Measurements from ENCODE around the gene STK4. TPM values are rescaled to one million over a fixed set of nuclear protein-coding genes. Genes with fewer than 3 reads are reported as not detected.

Gene STK4
- total RNA-seq, 4 donors from 2014 or later, result 27.7 to 128 (median 42.9) TPM

DNA sequence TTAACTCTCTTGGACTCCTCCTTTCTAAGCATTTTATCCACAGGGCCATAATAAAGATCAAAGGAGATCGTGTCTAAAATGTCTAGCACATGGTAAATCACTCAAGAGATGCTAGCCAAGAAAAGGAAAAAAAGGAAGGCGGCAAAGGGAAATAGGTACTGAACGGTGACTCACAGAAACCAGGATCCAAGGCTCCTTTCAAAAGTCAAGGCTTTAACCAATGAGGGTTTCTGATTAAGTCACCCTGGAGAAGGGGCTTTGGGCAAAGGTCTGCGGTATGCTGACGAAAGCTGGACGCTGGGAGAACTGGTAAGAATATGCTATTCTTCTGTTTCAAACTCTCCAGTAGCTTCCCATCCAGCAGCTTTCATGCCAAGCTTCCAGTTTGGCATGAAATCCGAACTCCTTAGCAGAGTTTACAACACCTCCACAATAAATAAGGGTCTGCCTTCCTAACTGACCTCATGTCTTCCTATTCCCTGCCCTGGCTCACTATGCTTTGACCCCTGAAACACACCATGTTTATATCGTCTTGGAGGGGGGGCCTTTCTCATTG lies 7.2 kb upstream of the STK4 start:
- peak in 1 of 3 donors; percentile 25 for DNase-seq
- no peaks in the 10 kb centered on the region for H3K9me3 ChIP-seq
- peak overlapping the region in 3 of 4 donors; percentile 61 to 91 (median 79) for H3K27ac ChIP-seq
- peaks cover 0 to 21% (median 0%) of the 10 kb centered on the region in 3 donors for H3K36me3 ChIP-seq
- peaks cover 0 to 14% (median 2%) of the 10 kb centered on the region in 4 donors for H3K4me1 ChIP-seq
- H3K4me3 ChIP-seq, result peak overlapping the region; percentile 76 to 89 (median 79)
- no peak for TF ChIP-seq POLR2A (IDR thresholded peaks at IDR 0.05)
- TF ChIP-seq, protein P1, sequence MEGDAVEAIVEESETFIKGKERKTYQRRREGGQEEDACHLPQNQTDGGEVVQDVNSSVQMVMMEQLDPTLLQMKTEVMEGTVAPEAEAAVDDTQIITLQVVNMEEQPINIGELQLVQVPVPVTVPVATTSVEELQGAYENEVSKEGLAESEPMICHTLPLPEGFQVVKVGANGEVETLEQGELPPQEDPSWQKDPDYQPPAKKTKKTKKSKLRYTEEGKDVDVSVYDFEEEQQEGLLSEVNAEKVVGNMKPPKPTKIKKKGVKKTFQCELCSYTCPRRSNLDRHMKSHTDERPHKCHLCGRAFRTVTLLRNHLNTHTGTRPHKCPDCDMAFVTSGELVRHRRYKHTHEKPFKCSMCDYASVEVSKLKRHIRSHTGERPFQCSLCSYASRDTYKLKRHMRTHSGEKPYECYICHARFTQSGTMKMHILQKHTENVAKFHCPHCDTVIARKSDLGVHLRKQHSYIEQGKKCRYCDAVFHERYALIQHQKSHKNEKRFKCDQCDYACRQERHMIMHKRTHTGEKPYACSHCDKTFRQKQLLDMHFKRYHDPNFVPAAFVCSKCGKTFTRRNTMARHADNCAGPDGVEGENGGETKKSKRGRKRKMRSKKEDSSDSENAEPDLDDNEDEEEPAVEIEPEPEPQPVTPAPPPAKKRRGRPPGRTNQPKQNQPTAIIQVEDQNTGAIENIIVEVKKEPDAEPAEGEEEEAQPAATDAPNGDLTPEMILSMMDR (IDR thresholded peaks at IDR 0.05), result no peak
- no peaks in the 10 kb centered on the region for H3K27me3 ChIP-seq

DNA sequence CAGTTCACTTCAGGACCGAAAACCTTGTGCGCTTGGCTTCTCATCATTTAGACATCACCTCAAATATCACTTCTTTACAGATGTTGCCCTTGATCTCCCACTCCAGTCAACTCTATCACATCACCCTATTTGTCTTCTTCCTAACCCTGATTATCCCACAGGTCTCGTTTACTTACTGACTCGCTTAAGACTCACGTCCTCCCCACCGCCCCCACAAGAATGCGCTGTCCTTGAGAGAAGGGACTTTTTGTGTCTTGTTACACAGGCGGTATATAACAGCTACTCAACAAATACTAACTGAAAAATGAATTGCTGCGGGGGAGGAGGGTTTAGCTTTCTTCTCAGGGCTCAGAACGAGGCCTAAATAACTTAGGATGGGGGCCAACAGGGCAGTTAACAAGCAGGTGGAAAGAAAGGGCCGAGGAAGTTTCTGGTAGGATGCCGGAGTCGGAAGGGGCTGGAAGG lies 6.6 kb upstream of the STK4 start:
- peak in 2 of 3 donors; percentile 58 to 63 for DNase-seq
- peak overlapping the region; percentile 61 to 91 (median 78) for H3K27ac ChIP-seq
- H3K36me3 ChIP-seq, result peaks cover 0 to 16% (median 0%) of the 10 kb centered on the region in 3 donors
- TF ChIP-seq, protein P1 (IDR thresholded peaks at IDR 0.05), result peak in 1 of 6 experiments; percentile 13
- TF ChIP-seq POLR2A (IDR thresholded peaks at IDR 0.05), result no peak
- no peaks in the 10 kb centered on the region for H3K9me3 ChIP-seq
- peaks cover 0 to 14% (median 2%) of the 10 kb centered on the region in 4 donors for H3K4me1 ChIP-seq
- peak overlapping the region; percentile 76 to 89 (median 79) for H3K4me3 ChIP-seq
- no peaks in the 10 kb centered on the region for H3K27me3 ChIP-seq

- peaks cover 0 to 10% (median 0%) of the 10 kb centered on the region in 3 donors for H3K36me3 ChIP-seq
- H3K27ac ChIP-seq, result peak within 1 kb of the TSS; percentile 61 to 91 (median 78)
- H3K4me3 ChIP-seq, result peak within 1 kb of the TSS; percentile 76 to 89 (median 79)
- peak; percentile 57 to 88 for TF ChIP-seq POLR2A (IDR thresholded peaks at IDR 0.05)
- TF ChIP-seq, protein P1 (IDR thresholded peaks at IDR 0.05), result peak in 3 of 6 experiments; percentile 13 to 28 (median 17)
- peaks cover 0 to 14% (median 2%) of the 10 kb centered on the region in 4 donors for H3K4me1 ChIP-seq
- no peaks in the 10 kb centered on the region for H3K27me3 ChIP-seq
- peak; percentile 97 to 99 (median 98) for DNase-seq
- no peaks in the 10 kb centered on the region for H3K9me3 ChIP-seq
Observed at GRCh38 chr20:44960103-44960852, 6.0 kb upstream of the STK4 start, which contains the start of gene TOMM34. TSS of gene TOMM34 (minus strand) at chr20:44960397. CDS start at chr20:44960333, 64 bp downstream.

DNA sequence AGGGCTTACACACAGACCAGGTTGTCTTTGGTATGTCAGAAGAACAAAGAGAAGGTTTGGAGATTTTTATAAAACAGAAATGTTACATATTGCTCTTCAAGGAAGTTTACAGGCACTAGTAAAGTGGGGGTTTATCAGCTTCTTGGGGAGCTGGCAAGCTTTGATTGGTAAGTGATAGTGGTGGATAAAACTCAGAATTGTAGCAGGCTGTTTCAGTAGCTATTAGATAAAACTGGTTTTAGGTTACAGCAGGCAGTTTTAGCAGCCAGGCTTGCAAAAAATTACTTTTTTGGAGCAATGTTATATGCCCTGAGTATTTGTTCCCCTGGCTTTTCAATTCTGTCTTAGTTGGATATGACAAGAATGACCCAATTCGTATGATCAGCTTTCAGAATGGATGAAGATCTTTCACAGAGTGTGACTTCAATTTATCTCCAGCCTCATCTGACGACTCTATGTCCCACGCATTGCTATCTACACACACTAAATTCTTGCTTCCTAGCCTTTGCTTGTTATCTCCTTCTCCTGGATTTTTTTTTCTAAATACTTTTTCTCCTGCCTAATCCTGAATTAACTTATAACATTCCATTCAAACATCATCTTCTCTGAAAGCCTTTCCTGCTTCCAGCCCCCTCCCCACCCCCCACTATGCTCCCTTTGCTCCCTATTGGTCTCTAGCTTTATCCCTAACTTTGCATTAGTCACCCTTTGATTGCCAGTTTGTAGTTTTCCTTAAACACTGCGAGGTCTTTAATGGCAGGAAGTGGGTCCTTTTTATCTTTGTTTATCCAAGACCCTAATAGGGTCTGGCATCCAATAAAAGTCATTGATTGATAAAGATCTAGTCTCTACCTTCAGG lies 5.1 kb upstream of the STK4 start:
- DNase-seq, result no peak
- Histone ChIP-seq H3K27me3 (no peaks in the 10 kb centered on the region), H3K4me1 (peaks cover 0 to 14% (median 2%) of the 10 kb centered on the region in 4 donors), H3K27ac (no peak overlapping the region), H3K4me3 (no peak overlapping the region), H3K36me3 (no peaks in the 10 kb centered on the region), H3K9me3 (no peaks in the 10 kb centered on the region)
- TF ChIP-seq POLR2A (IDR thresholded peaks at IDR 0.05), result no peak

DNA sequence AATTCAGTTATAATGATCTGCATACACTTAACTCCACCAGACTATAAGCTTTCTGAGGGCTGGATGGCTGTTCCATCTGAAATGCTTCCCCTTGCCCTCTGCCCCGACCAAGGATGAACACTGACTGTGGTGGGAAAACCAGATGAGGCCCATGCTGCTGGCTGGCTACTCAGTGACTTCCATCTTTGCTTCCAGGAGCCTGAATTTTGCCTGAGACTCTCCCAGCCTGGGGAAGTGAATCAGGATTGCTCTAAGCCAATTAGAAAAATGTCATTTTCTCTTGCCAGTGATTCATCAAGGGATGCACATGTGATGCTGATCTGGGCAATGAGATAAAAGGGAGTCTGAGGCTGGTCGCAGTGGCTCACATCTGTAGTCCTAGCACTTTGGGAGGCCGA lies 4.4 kb upstream of the STK4 start:
- Histone ChIP-seq H3K27me3 (no peaks in the 10 kb centered on the region), H3K4me1 (peaks cover 0 to 14% (median 2%) of the 10 kb centered on the region in 4 donors)
- no peak for DNase-seq

More for the DNA sequence above, 4.4 kb upstream of the STK4 start:
- H3K4me3 ChIP-seq, result no peak overlapping the region
- TF ChIP-seq, protein P1 (IDR thresholded peaks at IDR 0.05), result no peak
- TF ChIP-seq POLR2A (IDR thresholded peaks at IDR 0.05), result no peak
- H3K36me3 ChIP-seq, result no peaks in the 10 kb centered on the region
- H3K9me3 ChIP-seq, result no peaks in the 10 kb centered on the region
- no peak overlapping the region for H3K27ac ChIP-seq

Measured in Peyer's patch (tissue), 4 donors.